ENCODE results near the gene DMBX1.
A peak's percentile ranks its signal among the peaks of the same experiment; 100 is the strongest.

Gene DMBX1

DNA sequence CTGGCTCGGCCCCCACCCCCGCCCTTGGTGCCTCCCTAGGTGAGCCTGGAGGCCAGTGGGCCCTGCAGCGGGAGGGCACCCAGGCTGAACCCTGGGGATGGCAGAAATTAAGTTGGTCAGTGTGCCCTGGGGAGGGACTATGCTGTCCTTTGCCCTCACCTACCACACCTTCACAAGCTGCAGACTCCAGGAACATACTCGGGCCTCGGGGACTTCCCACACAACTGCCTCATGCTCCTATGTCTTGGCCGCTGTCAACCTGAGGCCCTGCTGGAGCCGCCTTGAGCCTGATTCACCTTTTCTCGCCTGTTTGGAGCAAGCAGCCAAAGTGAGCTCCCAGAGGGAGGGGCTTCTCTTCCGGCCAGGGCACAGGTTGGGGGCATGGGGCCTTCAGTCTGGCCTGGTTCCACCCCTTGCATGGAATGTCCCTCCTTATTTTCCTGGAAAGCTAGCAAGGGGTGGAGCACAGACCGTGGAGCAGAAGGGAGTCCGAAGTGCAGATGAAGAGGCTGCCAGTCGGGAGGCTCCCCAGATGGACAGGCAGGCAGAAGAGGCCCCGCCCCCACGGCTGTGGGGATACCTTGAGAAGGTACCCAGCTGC is 37.2 kb downstream of the DMBX1 start:
- no peak for DNase-seq

DNA sequence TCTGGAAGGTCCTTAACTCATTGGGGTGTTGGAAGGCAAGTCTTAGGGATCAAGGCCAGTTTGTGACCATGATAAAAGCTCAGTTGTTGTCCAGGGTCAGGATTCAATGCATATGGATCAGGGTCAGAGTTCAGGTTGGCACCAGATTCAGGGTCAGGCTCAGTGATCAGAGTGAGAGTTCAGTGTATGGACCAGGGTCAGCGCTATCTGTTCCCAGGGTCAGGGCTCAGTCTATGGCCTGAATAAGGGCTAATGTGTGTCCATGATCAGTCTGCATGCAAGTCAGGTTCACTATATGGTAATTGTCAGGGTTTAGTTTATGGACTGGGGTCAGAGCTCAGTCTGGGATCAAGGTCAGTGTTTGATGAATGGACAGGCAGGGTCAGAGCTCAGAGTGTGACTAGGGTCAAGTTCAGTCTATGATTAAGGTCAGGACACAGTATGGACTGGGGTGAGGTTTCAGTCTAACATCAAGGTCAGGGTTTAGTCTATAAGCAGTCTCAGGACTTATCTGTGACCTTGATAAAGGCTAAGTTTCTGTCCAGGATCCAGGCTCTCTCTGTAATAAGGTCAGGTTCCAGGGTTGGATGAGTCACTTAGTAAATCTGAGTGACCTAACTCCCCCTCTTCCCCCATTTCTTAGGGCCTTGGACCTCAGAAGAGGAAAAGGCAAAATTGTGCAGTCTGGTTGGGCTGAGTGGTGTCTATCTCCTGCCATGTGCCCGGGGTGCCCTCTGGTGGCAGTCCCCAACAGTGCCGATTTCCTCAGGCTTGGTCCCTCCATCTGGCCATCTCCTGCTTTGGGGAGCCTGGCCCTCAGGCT is 38.0 kb downstream of the DMBX1 start:
- peak; percentile 72 for DNase-seq

DNA sequence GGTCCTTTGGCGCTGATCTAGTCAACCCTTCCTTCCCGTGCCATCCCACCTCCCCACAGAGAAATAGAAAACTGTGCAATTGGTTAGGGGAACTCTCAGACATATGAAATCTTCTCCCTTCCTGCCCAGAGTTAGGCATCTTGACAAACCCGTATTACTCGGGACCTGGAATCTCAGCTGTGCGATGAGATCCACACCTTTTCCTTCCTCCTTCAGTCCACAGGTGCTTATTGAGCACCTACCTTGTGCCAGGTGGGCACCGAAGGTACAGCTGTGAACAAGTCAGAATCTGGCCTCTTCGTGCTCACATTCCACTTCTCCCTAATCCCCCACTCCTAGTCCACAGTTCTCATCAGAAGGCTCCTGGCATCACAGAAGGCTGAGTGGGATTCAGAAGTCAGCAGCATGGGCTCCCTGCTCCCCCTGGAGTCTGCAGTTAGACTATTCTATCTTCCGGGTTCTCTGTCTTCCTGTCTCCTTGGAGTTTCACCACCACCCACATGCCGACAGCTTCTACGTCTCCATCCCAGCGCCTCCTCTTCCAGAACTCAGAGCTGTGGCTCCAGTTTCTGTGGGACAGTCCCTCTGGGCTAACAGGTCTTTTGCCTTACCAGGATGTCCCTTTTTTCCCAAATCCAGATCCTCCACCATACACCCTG is 38.8 kb downstream of the DMBX1 start:
- no peak for DNase-seq

DNA sequence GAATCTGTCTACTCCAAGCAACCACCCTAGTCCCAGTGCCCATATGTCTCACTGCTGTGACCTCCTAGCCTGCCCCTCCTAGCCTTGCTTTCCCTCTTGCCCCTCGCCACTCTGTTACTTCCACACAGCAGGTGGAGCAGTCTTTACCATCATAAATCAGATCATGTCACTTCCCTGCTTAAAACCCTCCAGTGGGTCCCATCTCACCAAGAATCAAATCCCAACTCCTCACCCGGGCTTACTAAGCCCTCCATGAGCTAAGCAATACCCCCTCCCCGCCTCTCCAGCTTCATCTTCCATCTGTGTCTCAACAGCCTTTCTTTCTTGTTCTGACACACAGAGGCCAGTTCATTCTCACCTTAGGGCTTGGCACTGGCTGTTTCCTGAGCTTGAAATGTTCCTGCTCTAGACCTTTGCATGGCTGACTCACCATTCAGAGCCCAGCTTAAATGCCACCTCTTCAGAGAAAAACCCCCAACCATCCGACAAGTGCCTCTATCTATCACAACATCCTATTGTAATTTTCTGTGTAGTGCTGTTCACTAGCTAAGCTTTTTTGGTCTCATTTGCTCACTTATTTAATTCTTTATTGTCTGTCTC is 39.5 kb downstream of the DMBX1 start:
- DNase-seq = no peak

DNA sequence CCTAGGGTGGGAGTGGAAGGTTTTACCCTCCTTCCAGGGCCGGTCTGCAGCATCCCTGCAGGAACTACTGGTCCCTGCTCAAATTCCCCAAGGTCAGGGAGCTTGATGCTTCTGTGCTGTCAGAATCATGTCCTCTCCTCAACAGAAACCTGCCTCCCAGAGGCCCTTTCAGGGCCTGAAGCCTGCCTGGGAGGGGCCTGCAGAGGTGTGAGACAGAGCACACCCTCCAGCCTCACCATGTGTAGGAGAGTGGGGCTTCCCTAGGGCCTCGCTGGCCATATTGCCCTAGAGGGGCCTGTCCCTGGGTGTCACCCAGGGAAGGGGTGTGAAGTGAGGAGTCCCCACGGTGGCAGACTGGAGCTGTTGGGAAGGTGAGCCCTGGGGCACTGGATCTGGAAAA is 40.7 kb downstream of the DMBX1 start:
- DNase-seq = no peak

DNA sequence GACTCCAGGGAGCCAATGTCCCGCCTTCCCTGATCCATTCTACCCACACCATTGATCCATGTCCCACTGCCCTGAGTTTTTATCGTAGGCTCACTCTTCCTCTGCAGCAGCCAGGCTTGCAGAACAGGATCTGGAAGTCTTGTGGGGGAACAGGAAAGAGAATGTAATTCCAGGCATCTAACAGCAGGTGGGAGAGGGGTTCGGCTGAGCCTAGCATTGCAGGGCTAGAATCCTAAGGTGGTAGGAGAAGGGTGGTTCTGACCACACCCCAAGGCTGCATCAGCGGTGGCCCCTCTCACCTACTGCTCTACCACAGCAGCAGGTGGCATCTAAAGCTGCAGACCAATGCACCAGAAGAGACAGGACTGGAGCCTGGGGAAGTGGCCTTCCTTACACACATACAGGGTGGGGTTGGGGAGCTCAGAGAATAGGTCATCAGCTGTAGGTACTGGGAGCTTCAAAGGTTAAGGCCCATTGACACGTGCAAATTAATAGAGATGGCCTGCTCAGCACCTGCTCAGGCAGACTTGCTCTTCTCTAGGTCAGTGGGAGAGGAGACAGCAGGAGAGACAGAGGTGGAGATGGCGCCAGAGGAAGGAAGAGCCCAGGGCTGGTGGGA is 41.3 kb downstream of the DMBX1 start:
- no peak for DNase-seq

DNA sequence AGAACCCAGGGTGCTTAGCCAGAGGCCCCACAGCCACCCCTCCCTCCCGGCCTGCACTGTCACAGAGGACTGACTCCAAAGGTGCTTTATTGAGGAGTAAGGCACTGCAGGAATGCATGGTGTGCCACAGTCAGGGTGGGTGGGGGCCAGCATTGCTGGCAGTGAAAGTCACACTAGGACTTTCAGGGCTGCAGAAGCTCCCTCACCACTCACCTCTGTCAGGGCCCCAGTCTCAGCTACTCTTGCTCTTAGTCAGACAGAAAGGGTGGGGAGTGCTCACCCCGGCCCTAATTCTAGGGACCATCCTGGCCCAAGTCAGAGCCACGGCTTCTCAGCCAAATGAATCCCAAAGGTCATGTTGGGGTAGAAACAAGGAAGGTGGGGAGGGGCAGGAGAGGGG is 42.5 kb downstream of the DMBX1 start:
- no peak for DNase-seq

DNA sequence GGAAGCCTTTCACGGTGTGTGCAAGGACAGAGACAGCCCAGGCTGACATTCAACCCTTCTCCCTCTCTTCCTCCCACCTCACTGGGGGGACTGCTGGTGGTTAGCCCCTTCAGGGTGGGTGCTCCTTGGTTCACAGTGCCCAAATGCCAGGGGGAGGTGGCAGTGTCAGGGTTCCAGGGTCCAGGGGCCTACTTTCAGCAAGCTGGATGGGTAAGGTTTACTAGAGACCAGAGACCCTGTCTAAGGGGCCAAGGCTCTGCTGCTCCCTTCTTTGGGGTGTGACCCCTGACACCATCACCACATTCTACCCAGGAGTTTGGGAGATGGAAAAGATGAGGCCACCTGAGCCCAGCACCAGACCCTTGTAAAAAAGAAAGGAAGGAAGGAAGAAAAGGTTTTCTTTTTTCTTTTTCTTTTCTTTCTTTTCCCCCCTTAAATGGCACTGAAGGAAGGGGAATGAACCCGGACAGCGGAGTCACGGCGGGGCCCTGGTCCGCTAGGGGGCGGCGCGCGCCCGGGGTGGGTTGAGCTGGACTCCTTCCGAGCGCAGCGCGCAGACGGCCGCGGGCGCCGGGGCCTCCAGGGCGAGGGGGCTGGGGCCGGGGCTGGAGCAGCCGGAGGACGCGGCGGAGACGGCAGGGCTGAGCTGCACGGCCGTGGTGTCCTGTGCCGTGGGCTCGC is 43.0 kb downstream of the DMBX1 start:
- DNase-seq = peak; percentile 71

DNA sequence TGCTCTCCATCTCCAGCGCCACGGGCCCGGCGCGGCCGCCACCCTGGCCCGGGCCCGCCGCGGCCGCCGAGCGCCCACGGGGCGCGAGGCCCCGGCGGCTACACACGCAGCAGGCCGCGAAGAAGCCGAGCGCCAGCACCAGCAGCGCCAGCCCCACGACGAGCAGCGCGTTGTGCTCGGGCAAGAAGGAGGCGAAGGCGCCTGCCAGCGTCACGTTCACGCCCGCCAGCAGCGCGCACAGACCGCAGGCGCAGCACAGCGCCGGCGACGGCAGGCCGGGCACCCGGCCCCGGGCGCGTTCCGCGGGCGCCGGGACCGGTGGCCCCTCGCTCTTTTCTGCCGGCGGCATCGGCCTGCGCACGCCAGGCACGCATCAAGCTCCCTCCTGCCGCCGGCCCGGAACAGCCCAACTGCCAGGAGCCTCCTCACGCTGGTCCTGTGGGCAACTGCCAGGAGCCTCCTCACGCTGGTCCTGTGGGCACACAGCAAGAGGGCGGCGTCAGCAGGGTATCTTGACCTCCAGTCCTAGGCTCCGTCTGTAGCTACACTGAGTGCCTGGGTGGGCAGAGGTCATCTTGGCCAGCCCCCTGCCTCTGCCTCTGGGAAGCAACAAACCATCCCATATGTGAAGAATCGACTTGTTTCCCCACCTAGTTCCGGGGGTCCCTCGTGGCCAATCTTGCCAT is 43.7 kb downstream of the DMBX1 start:
- peak; percentile 56 for DNase-seq

DNA sequence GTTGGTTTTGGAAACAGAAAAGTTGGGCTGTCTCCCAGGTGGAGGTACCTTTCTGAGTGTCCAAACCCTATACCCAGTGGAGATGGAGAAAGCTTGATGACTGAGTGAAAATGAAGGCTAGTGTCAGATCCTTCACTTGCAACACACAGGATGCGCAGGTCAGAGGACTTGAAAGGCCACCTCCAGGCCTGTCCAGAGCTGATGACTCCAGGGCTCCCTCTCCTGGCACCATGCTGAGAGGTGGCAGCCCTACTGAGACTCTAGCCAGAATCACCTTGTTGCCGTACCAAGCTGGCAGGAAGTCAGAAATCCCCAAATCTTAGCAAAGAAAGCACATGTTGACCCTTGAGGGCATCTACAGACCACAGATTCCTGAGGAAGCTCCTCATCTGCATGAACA is 45.4 kb downstream of the DMBX1 start:
- peak; percentile 14 for DNase-seq

DNA sequence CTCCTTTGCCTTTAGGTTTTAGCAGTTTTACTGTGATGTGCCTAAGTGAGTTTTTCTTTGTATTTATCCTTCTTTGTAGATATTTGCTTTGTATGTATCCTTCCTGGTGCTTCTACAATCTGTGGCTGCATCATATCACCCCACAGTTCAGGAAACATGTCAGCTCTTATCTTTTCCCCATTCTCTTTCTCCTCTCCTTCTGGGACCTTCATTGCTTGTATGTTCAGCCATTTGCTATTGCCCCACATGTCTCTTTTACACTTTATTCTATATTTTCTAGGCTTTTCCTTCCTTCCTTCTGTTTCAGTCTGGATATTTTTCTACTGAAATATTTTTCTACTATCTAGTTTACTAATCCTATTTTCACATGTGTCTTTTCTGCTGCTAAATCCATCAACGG is 46.9 kb downstream of the DMBX1 start:
- no peak for DNase-seq

DNA sequence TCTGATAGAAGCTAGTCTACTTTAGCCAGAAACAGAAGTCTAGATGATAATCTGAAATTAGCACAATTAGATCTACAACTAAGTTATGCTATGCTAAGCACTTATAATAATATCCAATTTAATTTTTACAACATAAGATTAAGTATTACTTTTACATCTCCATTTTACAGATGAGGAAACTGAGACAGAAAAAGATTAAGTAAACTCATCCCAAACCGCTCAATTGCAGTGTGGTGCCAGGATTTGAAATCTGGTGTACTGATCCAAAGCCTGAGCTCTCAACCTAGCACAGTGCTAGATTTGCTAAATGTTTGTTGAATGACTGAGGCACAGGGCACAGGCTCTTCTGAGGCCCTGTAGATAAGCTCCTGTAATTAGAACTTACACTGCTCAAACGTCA is 48.0 kb downstream of the DMBX1 start:
- no peak for DNase-seq

DNA sequence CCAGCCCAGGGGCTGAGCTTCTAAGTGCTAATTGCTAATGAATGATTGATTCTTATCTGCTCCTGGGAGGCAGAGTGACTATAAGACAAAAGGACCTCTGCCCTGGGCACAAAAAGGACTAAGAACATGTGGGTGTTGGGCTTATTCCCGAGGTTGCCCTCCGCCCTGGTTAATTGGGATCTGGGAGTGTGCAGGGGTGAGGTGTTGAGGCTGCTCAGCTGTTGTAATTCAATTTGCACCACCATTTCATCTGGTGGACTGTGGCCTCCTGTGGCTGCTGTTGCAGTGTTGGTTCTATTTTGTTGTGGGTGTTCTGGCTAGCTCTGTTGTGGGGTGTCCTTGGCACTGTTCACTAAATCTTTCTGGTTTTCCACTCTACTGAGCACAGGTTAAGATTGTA is 48.5 kb downstream of the DMBX1 start:
- DNase-seq = no peak
